HCT116 (cell line): ENCODE measurements around the gene USP9X. TPM values are rescaled to one million over a fixed set of nuclear protein-coding genes. Genes with fewer than 3 reads are reported as not detected.

Experiments used
- ATAC-seq: fragments of 200-7000 bp; cut with Tn5 transposase; 2 replicates; pipeline ENCODE4 v1.9.1; 2020; ENCODE audit warnings: mild to moderate bottlenecking, moderate library complexity
- BruUV-seq: library from RNA; stranded (reverse); fragments of 400-500 nt; replicated peaks from 2 replicates; lab custom pipeline; 2021; lab: Mats Ljungman, UMichigan
- CTCF ChIA-PET: fragments of 300-600 bp; sonication (Branson Sonifier 250); formaldehyde crosslinking; loops from one replicate; lab custom pipeline; 2021; ENCODE audit warnings: antibody characterized with exemption; lab: Charles Lee
- POLR2A ChIA-PET: fragments of 300-600, 350-600 bp; sonication (Branson Sonifier 250); formaldehyde crosslinking; loops from one replicate; lab custom pipeline; 2021; ENCODE audit warnings: antibody characterized with exemption; lab: Charles Lee
- RAD21 ChIA-PET, 2 experiments: fragments of 300-600 bp; sonication (Branson Sonifier 250); formaldehyde crosslinking; loops; one replicate each; lab custom pipeline; 2023; ENCODE audit warnings: low total read pairs in 2 of 2; ENCODE audit not compliant: uncharacterized antibody in 2 of 2, unreplicated experiment in 2 of 2, low non-redundant PET in 1 of 2; lab: Charles Lee
- DNase-seq: peaks from one replicate; pipeline ENCODE4 v3.0.0-alpha.2; 2010; ENCODE audit warnings: low read depth, low spot score
- H2AFZ ChIP-seq: fragments of 200-600 bp; shearing (Covaris generic), sonication (generic); 2 replicates; pipeline ENCODE4 v1.6.1; 2017; ENCODE audit warnings: low read depth, mixed run types, mixed read lengths, antibody characterized with exemption, low read length; ENCODE audit not compliant: poor library complexity, severe bottlenecking
- H3K27ac ChIP-seq: 2 replicates; pipeline ENCODE4 v1.5.1; 2012; ENCODE audit warnings: low read depth, low read length
- H3K27me3 ChIP-seq: fragments of 200-600 bp; sonication (generic); 2 replicates; pipeline ENCODE4 v1.6.1; 2016; ENCODE audit warnings: mixed run types, low read length, mixed read lengths; ENCODE audit not compliant: insufficient read depth
- H3K36me3 ChIP-seq, 2 experiments: fragments of 200-500 bp in 1 of 2; fragments of 200-600 bp in 1 of 2; sonication (Bioruptor generic) in 1 of 2; sonication (generic) in 1 of 2; 2 replicates each; pipeline versions ENCODE4 v1.5.1 to v1.6.1; 2014 to 2016; ENCODE audit warnings: low read length in 2 of 2, inconsistent platforms in 1 of 2, mixed read lengths in 1 of 2, mixed run types in 1 of 2; ENCODE audit not compliant: insufficient read depth in 2 of 2, control insufficient read depth in 1 of 2
- H3K4me1 ChIP-seq, 2 experiments: fragments of 200-600 bp in 1 of 2; sonication (generic) in 1 of 2; 2 replicates each; pipeline versions ENCODE4 v1.5.1 to v1.6.1; 2012 to 2017; ENCODE audit warnings: low read length in 2 of 2, inconsistent platforms in 1 of 2, mild to moderate bottlenecking in 1 of 2, mixed read lengths in 1 of 2, mixed run types in 1 of 2, moderate library complexity in 1 of 2; ENCODE audit not compliant: insufficient read depth in 2 of 2, control insufficient read depth in 1 of 2
- H3K4me2 ChIP-seq: fragments of 200-600 bp; sonication (generic); 2 replicates; pipeline ENCODE4 v1.6.1; 2017; ENCODE audit warnings: mixed run types, low read length, mixed read lengths
- H3K4me3 ChIP-seq, 2 experiments: fragments of 200-600 bp in 1 of 2; sonication (generic) in 1 of 2; replicated peaks in 1 of 2; 2 replicates each; pipeline ENCODE4 v1.5.1; 2011 to 2016; ENCODE audit warnings: low read length in 2 of 2, control low read depth in 1 of 2, low read depth in 1 of 2, mild to moderate bottlenecking in 1 of 2, mixed read lengths in 1 of 2, mixed run types in 1 of 2
- H3K79me2 ChIP-seq: fragments of 200-600 bp; sonication (generic); 2 replicates; pipeline ENCODE4 v1.6.1; 2017; ENCODE audit warnings: mild to moderate bottlenecking, mixed run types, low read length, moderate library complexity, mixed read lengths; ENCODE audit not compliant: insufficient read depth
- H3K9ac ChIP-seq: fragments of 200-600 bp; sonication (generic); 2 replicates; pipeline ENCODE4 v1.6.1; 2016; ENCODE audit warnings: low read length, mixed read lengths
- H3K9me2 ChIP-seq: fragments of 200-600 bp; sonication (generic), shearing (Covaris generic); 2 replicates; pipeline ENCODE4 v1.6.1; 2017; ENCODE audit warnings: mixed run types, mild to moderate bottlenecking, moderate library complexity; ENCODE audit not compliant: insufficient read depth
- H3K9me3 ChIP-seq, 2 experiments: fragments of 200-500 bp in 1 of 2; fragments of 200-600 bp in 1 of 2; sonication (Bioruptor generic) in 1 of 2; sonication (generic) in 1 of 2; 2 replicates each; pipeline ENCODE4 v1.6.1; 2014 to 2017; ENCODE audit warnings: low read length in 2 of 2, mixed read lengths in 2 of 2, inconsistent platforms in 1 of 2, low read depth in 1 of 2, mild to moderate bottlenecking in 1 of 2, mixed run types in 1 of 2, moderate library complexity in 1 of 2; ENCODE audit not compliant: control insufficient read depth in 1 of 2, insufficient read depth in 1 of 2
- H4K20me1 ChIP-seq: fragments of 200-600 bp; sonication (generic), shearing (Covaris generic); 2 replicates; pipeline ENCODE4 v1.6.1; 2017; ENCODE audit warnings: mixed run types, mild to moderate bottlenecking, moderate library complexity; ENCODE audit not compliant: insufficient read depth
- ATF3 ChIP-seq: IDR thresholded peaks from 2 replicates; pipeline ENCODE4 v1.6.1; 2012
- CTCF ChIP-seq, 3 experiments: fragments of 200-600 bp in 1 of 3; sonication (generic) in 1 of 3; IDR thresholded peaks in 2 of 3; conservative IDR thresholded peaks in 1 of 3; 2 replicates each; pipeline ENCODE4 v1.5.1; 2012 to 2017; ENCODE audit warnings: low read depth in 2 of 3, low read length in 2 of 3, antibody characterized with exemption in 1 of 3, borderline replicate concordance in 1 of 3, control low read depth in 1 of 3, mild to moderate bottlenecking in 1 of 3, mixed read lengths in 1 of 3, mixed run types in 1 of 3, moderate library complexity in 1 of 3; ENCODE audit not compliant: insufficient read depth in 1 of 3
- ELF1 ChIP-seq: IDR thresholded peaks from 2 replicates; pipeline ENCODE4 v1.6.1; 2012; ENCODE audit warnings: low read depth, borderline replicate concordance
- EZH2 ChIP-seq: fragments of 200-600 bp; sonication (generic); IDR thresholded peaks from 2 replicates; pipeline ENCODE4 v1.6.1; 2017; ENCODE audit warnings: antibody characterized with exemption, mixed run types
- FOSL1 ChIP-seq: IDR thresholded peaks from 2 replicates; pipeline ENCODE4 v1.6.1; 2012; ENCODE audit warnings: low read depth
- POLR2A ChIP-seq: IDR thresholded peaks from 2 replicates; pipeline ENCODE4 v1.7.0; 2011; ENCODE audit warnings: borderline replicate concordance; ENCODE audit not compliant: insufficient read depth, insufficient read length; ENCODE audit errors: extremely low read depth
- POLR2AphosphoS5 ChIP-seq: IDR thresholded peaks from 2 replicates; pipeline ENCODE4 v1.6.1; 2011; ENCODE audit warnings: mild to moderate bottlenecking, low read depth, low read length, moderate library complexity
- RAD21 ChIP-seq: IDR thresholded peaks from 2 replicates; pipeline ENCODE4 v1.6.1; 2012; ENCODE audit warnings: low read depth, mild to moderate bottlenecking
- REST ChIP-seq: IDR thresholded peaks from 2 replicates; pipeline ENCODE4 v1.6.1; 2012; ENCODE audit warnings: low read depth
- SP1 ChIP-seq: IDR thresholded peaks from 2 replicates; pipeline ENCODE4 v1.6.1; 2012; ENCODE audit warnings: low read depth
- YY1 ChIP-seq: IDR thresholded peaks from 2 replicates; pipeline ENCODE4 v1.6.1; 2011; ENCODE audit warnings: low read length, low read depth, moderate library complexity, mild to moderate bottlenecking; ENCODE audit not compliant: insufficient replicate concordance; ENCODE audit errors: extremely low read depth
- ZBTB33 ChIP-seq: IDR thresholded peaks from 2 replicates; pipeline ENCODE4 v1.6.1; 2011; ENCODE audit warnings: mild to moderate bottlenecking, low read length, moderate library complexity; ENCODE audit not compliant: insufficient replicate concordance; ENCODE audit errors: extremely low read depth
- ZFX ChIP-seq: fragments of 450-650 bp; IDR thresholded peaks from 2 replicates; pipeline ENCODE4 v1.6.1; 2017
- ZNF274 ChIP-seq: fragments of 200-500 bp; sonication (Bioruptor generic); IDR thresholded peaks from 2 replicates; pipeline ENCODE4 v1.6.1; 2014; ENCODE audit warnings: mild to moderate bottlenecking, low read depth, low read length, inconsistent platforms
- intact Hi-C: fragments of 100-400 bp; cut with micrococcal nuclease; formaldehyde crosslinking; loops from 2 replicates; pipeline ENCODE4 v1.10.0; 2022
- total RNA-seq: library from RNA; stranded (reverse); gene quantifications from one replicate; pipeline ENCODE4 v1.2.1, GENCODE V29; 2021; ENCODE audit not compliant: unreplicated experiment

Gene USP9X
- total RNA-seq, 1 experiment from 2014 or later = 52.4 TPM

- H3K79me2 ChIP-seq = peaks cover 96% of the 10 kb centered on the region
- no peak for DNase-seq
- ChIA-PET RAD21 (no interaction called here), POLR2A (no interaction called here), CTCF (no interaction called here)
- no peaks in the 10 kb centered on the region for H3K9me3 ChIP-seq
- H3K27me3 ChIP-seq = no peaks in the 10 kb centered on the region
- H3K4me1 ChIP-seq = peaks cover 8 to 9% of the 10 kb centered on the region in 2 experiments; a peak in 2 of 4 replicates
- intact Hi-C loops = no loop called here
- H3K4me2 ChIP-seq = no peak overlapping the region
- H2AFZ ChIP-seq = no peak overlapping the region
- H3K36me3 ChIP-seq = no peaks in the 10 kb centered on the region
- no peak overlapping the region for H3K9ac ChIP-seq
- H4K20me1 ChIP-seq = 0 out of 2 replicates have a peak, but pooled peaks cover 10% of the 10 kb centered on the region
- no TSS peak for BruUV-seq
- TF ChIP-seq YY1 = no peak
- no peak for TF ChIP-seq ZFX
- TF ChIP-seq SP1 = no peak
- no peak for TF ChIP-seq RAD21
- TF ChIP-seq REST = no peak
- TF ChIP-seq ZNF274 = no peak
- TF ChIP-seq ZBTB33 = no peak
- no peak for TF ChIP-seq EZH2
- no peak for TF ChIP-seq CTCF (IDR thresholded peaks at IDR 0.05 in 2 of 3, conservative IDR thresholded peaks at IDR 0.05 in 1 of 3; ENCODE audit: borderline replicate concordance in 1 of 3, insufficient read depth in 1 of 3, low read depth in 2 of 3, low read length in 2 of 3)
- no peak for TF ChIP-seq FOSL1
- no peak for TF ChIP-seq ELF1
- no peak for TF ChIP-seq POLR2AphosphoS5
- no peak for TF ChIP-seq POLR2A
- no peak for TF ChIP-seq ATF3
- TF ChIP-seq, all 23 proteins: peak for 0
- no peak overlapping the region for H3K27ac ChIP-seq
- no peaks in the 10 kb centered on the region for H3K9me2 ChIP-seq
- H3K4me3 ChIP-seq = no peak overlapping the region
- ATAC-seq = no peak
Observed at GRCh38 chrX:41108007-41108406, 22.8 kb downstream of the USP9X start.
